Stimulated activated CD8-positive, alpha-beta memory T cell treated with anti-CD3 and anti-CD28 coated beads, Interleukin-4, amount 100 ng/mL, for 48 hours (primary cell): ENCODE data around the gene SLC9A5.

Experiments used
- DNase-seq: peaks from one replicate; pipeline ENCODE4 v3.0.0-alpha.2; 2020

SLC9A5 gene

GRCh38 chr16:67241008-67241900, 7.5 kb upstream of the SLC9A5 start:
- no peak for DNase-seq

- DNase-seq, result no peak
Observed at GRCh38 chr16:67242138-67242730, 6.5 kb upstream of the SLC9A5 start.

- no peak for DNase-seq
Observed at GRCh38 chr16:67243481-67243880, 5.3 kb upstream of the SLC9A5 start.

GRCh38 chr16:67244387-67245185, 4.2 kb upstream of the SLC9A5 start:
- peak; percentile 85 for DNase-seq

- no peak for DNase-seq
Observed at GRCh38 chr16:67245186-67245585, 3.6 kb upstream of the SLC9A5 start.

- DNase-seq, result no peak
Observed at GRCh38 chr16:67245674-67246080, 3.1 kb upstream of the SLC9A5 start.

GRCh38 chr16:67246081-67246755, 2.6 kb upstream of the SLC9A5 start:
- peak; percentile 78 for DNase-seq

GRCh38 chr16:67246756-67247191, 2.0 kb upstream of the SLC9A5 start:
- DNase-seq, result peak; percentile 39

GRCh38 chr16:67247192-67248072, 1.3 kb upstream of the SLC9A5 start, which contains the start of gene FHOD1:
TSS of gene FHOD1 (minus strand) at chr16:67247481. CDS start at chr16:67247410, 71 bp downstream.
- peak; percentile 100 for DNase-seq

- DNase-seq, result no peak
Observed at GRCh38 chr16:67248073-67248400, 742 bp upstream of the SLC9A5 start.

- DNase-seq, result no peak
Observed at GRCh38 chr16:67249178-67250044, 632 bp downstream of the SLC9A5 start.

GRCh38 chr16:67250045-67250327, 1.2 kb downstream of the SLC9A5 start:
- no peak for DNase-seq

- no peak for DNase-seq
Observed at GRCh38 chr16:67252609-67253497, 4.1 kb downstream of the SLC9A5 start.

- DNase-seq, result no peak
Observed at GRCh38 chr16:67254801-67255552, 6.2 kb downstream of the SLC9A5 start.

- no peak for DNase-seq
Observed at GRCh38 chr16:67255553-67256221, 6.9 kb downstream of the SLC9A5 start.

- no peak for DNase-seq
Observed at GRCh38 chr16:67256701-67257230, 8.0 kb downstream of the SLC9A5 start.

GRCh38 chr16:67257486-67258160, 8.8 kb downstream of the SLC9A5 start:
- no peak for DNase-seq
